H1 (cell line): ENCODE data around the gene PGAM5. TPM values are rescaled to one million over a fixed set of nuclear protein-coding genes. Genes with fewer than 3 reads are reported as not detected.

Source experiments
- CTCF ChIA-PET: fragments of 300-600 bp; sonication (Branson Sonifier 250); formaldehyde crosslinking; loops from one replicate; lab custom pipeline; 2021; ENCODE audit not compliant: partially characterized antibody; lab: Charles Lee
- POLR2A ChIA-PET: fragments of 300-600 bp; sonication (Branson Sonifier 250); formaldehyde crosslinking; loops from one replicate; lab custom pipeline; 2021; ENCODE audit warnings: inconsistent platforms; ENCODE audit not compliant: partially characterized antibody; lab: Charles Lee
- DNase-seq, 2 experiments: peaks; one replicate each; pipeline versions ENCODE4 v3.0.0 to v3.0.0-alpha.2; 2010 to 2022; ENCODE audit warnings: low spot score in 2 of 2, low read depth in 1 of 2, mixed read lengths in 1 of 2
- FAIRE-seq: peaks from 2 replicates; lab custom pipeline; 2011; peaks lifted over from hg19 to GRCh38; lab: Jason Lieb, UNC
- H2AFZ ChIP-seq: 2 replicates; pipeline ENCODE4 v1.8.1; 2012; ENCODE audit warnings: low read length, inconsistent platforms
- H2AK5ac ChIP-seq: 2 replicates; pipeline ENCODE4 v1.6.1; 2013; ENCODE audit warnings: low read depth, low read length
- H2BK120ac ChIP-seq: replicated peaks from 2 replicates; pipeline ENCODE3; 2013; ENCODE audit warnings: low read depth, low read length, inconsistent platforms
- H2BK12ac ChIP-seq: 2 replicates; pipeline ENCODE4 v1.6.1; 2013; ENCODE audit warnings: low read depth, low read length
- H2BK15ac ChIP-seq: 2 replicates; pipeline ENCODE4 v1.6.1; 2013; ENCODE audit warnings: low read length
- H2BK20ac ChIP-seq: 2 replicates; pipeline ENCODE4 v1.6.1; 2013; ENCODE audit warnings: low read length
- H2BK5ac ChIP-seq: 2 replicates; pipeline ENCODE4 v1.6.1; 2013; ENCODE audit warnings: low read depth, low read length
- H3K14ac ChIP-seq: 2 replicates; pipeline ENCODE4 v1.6.1; 2013; ENCODE audit warnings: inconsistent platforms; ENCODE audit not compliant: insufficient read length
- H3K18ac ChIP-seq: 2 replicates; pipeline ENCODE4 v1.6.1; 2013; ENCODE audit warnings: low read length; ENCODE audit errors: extremely low read depth
- H3K23ac ChIP-seq: 2 replicates; pipeline ENCODE4 v1.6.1; 2013; ENCODE audit warnings: inconsistent platforms; ENCODE audit not compliant: insufficient read length
- H3K23me2 ChIP-seq: 2 replicates; pipeline ENCODE4 v1.6.1; 2013; ENCODE audit warnings: low read depth, low read length
- H3K27ac ChIP-seq: 2 replicates; pipeline ENCODE4 v1.6.1; 2011; ENCODE audit warnings: low read depth, low read length, inconsistent platforms
- H3K27me3 ChIP-seq, 4 experiments: replicated peaks in 1 of 4; 1 replicate in 1 of 4; 2 replicates in 3 of 4; pipeline versions ENCODE4 v1.6.1 to v1.8.1; 2011 to 2013; ENCODE audit warnings: low read length in 3 of 4, mild to moderate bottlenecking in 3 of 4, inconsistent platforms in 2 of 4, mixed read lengths in 2 of 4, moderate library complexity in 1 of 4; ENCODE audit not compliant: control insufficient read depth in 3 of 4, insufficient read depth in 3 of 4; ENCODE audit errors: extremely low read depth in 1 of 4
- H3K36me3 ChIP-seq, 4 experiments: 2 replicates each; pipeline versions ENCODE4 v1.6.1 to v1.8.1; 2011 to 2013; ENCODE audit warnings: mild to moderate bottlenecking in 4 of 4, low read length in 3 of 4, moderate library complexity in 2 of 4, control low read depth in 1 of 4, inconsistent platforms in 1 of 4; ENCODE audit not compliant: insufficient read depth in 4 of 4, control insufficient read depth in 2 of 4
- H3K4ac ChIP-seq: replicated peaks from 2 replicates; pipeline ENCODE3; 2013; ENCODE audit warnings: low read length, low read depth, mixed read lengths, inconsistent platforms; ENCODE audit not compliant: insufficient read length
- H3K4me1 ChIP-seq, 4 experiments: replicated peaks in 1 of 4; 1 replicate in 1 of 4; 2 replicates in 3 of 4; pipeline versions ENCODE4 v1.6.1 to v1.8.1; 2011 to 2013; ENCODE audit warnings: low read length in 3 of 4, inconsistent platforms in 2 of 4, mixed read lengths in 1 of 4; ENCODE audit not compliant: insufficient read depth in 4 of 4, control insufficient read depth in 3 of 4
- H3K4me2 ChIP-seq, 2 experiments: 2 replicates each; pipeline versions ENCODE4 v1.6.1 to v1.8.1; 2011 to 2013; ENCODE audit warnings: low read depth in 2 of 2, low read length in 2 of 2, control low read depth in 1 of 2, inconsistent platforms in 1 of 2, mild to moderate bottlenecking in 1 of 2; ENCODE audit not compliant: insufficient read depth in 1 of 2
- H3K4me3 ChIP-seq, 4 experiments: fragments of 200-600, 300-600 bp in 1 of 4; sonication (generic), shearing (Covaris generic), sonication (Bioruptor Twin) in 1 of 4; 2 replicates each; pipeline versions ENCODE4 v1.5.1 to v1.8.1; 2011 to 2016; ENCODE audit warnings: low read length in 4 of 4, low read depth in 3 of 4, control low read depth in 2 of 4, inconsistent platforms in 2 of 4, mild to moderate bottlenecking in 2 of 4, mixed read lengths in 1 of 4, moderate library complexity in 1 of 4; ENCODE audit not compliant: insufficient read depth in 2 of 4; ENCODE audit errors: extremely low read depth in 1 of 4
- H3K56ac ChIP-seq: replicated peaks from 2 replicates; pipeline ENCODE3; 2013; ENCODE audit warnings: low read depth, mild to moderate bottlenecking, mixed read lengths, low read length, inconsistent platforms; ENCODE audit not compliant: insufficient read length
- H3K79me1 ChIP-seq: 2 replicates; pipeline ENCODE4 v1.6.1; 2013; ENCODE audit warnings: low read depth, low read length, control low read depth
- H3K79me2 ChIP-seq, 2 experiments: 2 replicates each; pipeline versions ENCODE4 v1.6.1 to v1.8.1; 2012 to 2013; ENCODE audit warnings: low read length in 2 of 2, mild to moderate bottlenecking in 2 of 2, inconsistent platforms in 1 of 2; ENCODE audit not compliant: insufficient read depth in 2 of 2, control insufficient read depth in 1 of 2
- H3K9ac ChIP-seq, 4 experiments: replicated peaks in 1 of 4; 1 replicate in 1 of 4; 2 replicates in 3 of 4; pipeline versions ENCODE4 v1.6.1 to v1.8.1; 2011 to 2013; ENCODE audit warnings: low read depth in 3 of 4, low read length in 3 of 4, control low read depth in 2 of 4, mild to moderate bottlenecking in 2 of 4, moderate library complexity in 2 of 4, inconsistent platforms in 1 of 4; ENCODE audit errors: extremely low read depth in 1 of 4
- H3K9me3 ChIP-seq, 2 experiments: 2 replicates each; pipeline versions ENCODE4 v1.6.1 to v1.8.1; 2012 to 2013; ENCODE audit warnings: mild to moderate bottlenecking in 2 of 2, moderate library complexity in 2 of 2, control low read depth in 1 of 2, inconsistent platforms in 1 of 2, low read depth in 1 of 2, low read length in 1 of 2, mixed read lengths in 1 of 2; ENCODE audit not compliant: insufficient read depth in 2 of 2
- H4K20me1 ChIP-seq, 2 experiments: replicated peaks in 1 of 2; 2 replicates each; pipeline versions ENCODE3 to v1.8.1; 2011 to 2013; ENCODE audit warnings: inconsistent platforms in 2 of 2, low read length in 2 of 2, mild to moderate bottlenecking in 1 of 2; ENCODE audit not compliant: insufficient read depth in 2 of 2, control insufficient read depth in 1 of 2
- H4K5ac ChIP-seq: 2 replicates; pipeline ENCODE4 v1.6.1; 2013; ENCODE audit warnings: low read length, low read depth, mixed read lengths, inconsistent platforms; ENCODE audit not compliant: insufficient read length
- H4K8ac ChIP-seq: 2 replicates; pipeline ENCODE4 v1.8.0; 2013; ENCODE audit warnings: mild to moderate bottlenecking, moderate library complexity, low read length, inconsistent platforms; ENCODE audit not compliant: insufficient read depth; ENCODE audit errors: extremely low read depth
- H4K91ac ChIP-seq: replicated peaks from 2 replicates; pipeline ENCODE3; 2013; ENCODE audit warnings: low read length, mixed read lengths, inconsistent platforms; ENCODE audit not compliant: insufficient read length
- FOSL1 ChIP-seq: IDR thresholded peaks from 2 replicates; pipeline ENCODE4 v1.6.1; 2011; ENCODE audit warnings: mild to moderate bottlenecking, low read depth, low read length, moderate library complexity; ENCODE audit not compliant: insufficient read depth
- KDM4A ChIP-seq: IDR thresholded peaks from one replicate; pipeline ENCODE4 v1.7.1; 2012; ENCODE audit warnings: low read depth, mild to moderate bottlenecking, moderate library complexity, low read length, inconsistent platforms; ENCODE audit not compliant: severe bottlenecking
- KDM5A ChIP-seq: fragments of 200-600 bp; IDR thresholded peaks from 2 replicates; pipeline ENCODE4 v1.7.1; 2012; ENCODE audit warnings: mild to moderate bottlenecking, low read length, inconsistent platforms, mixed read lengths
- POLR2AphosphoS5 ChIP-seq: IDR thresholded peaks from 2 replicates; pipeline ENCODE4 v1.6.1; 2011; ENCODE audit warnings: low read depth, low read length
- POU5F1 ChIP-seq: IDR thresholded peaks from 2 replicates; pipeline ENCODE4 v1.6.1; 2011; ENCODE audit warnings: low read depth, mild to moderate bottlenecking, low read length, moderate library complexity
- RNF2 ChIP-seq: fragments of 200-900, 300-1000 bp; sonication (generic); IDR thresholded peaks from 2 replicates; pipeline ENCODE4 v1.7.1; 2016; ENCODE audit warnings: borderline replicate concordance, low read depth, mild to moderate bottlenecking, antibody characterized with exemption, low read length; ENCODE audit not compliant: poor library complexity, severe bottlenecking; ENCODE audit errors: missing control alignments
- YY1 ChIP-seq: IDR thresholded peaks from 2 replicates; pipeline ENCODE4 v1.6.1; 2011; ENCODE audit warnings: low read depth, mild to moderate bottlenecking, low read length
- WGBS, 2 experiments: shearing (Covaris generic) in 1 of 2; methylation state at CpG; one replicate each; pipeline versions ENCODE4 v1.1.6 to v1.1.7; 2013 to 2015; ENCODE audit warnings: low lambda C conversion rate in 2 of 2, mixed read lengths in 2 of 2, inconsistent platforms in 1 of 2, low coverage in 1 of 2, missing lambda C conversion rate in 1 of 2; ENCODE audit not compliant: insufficient replicate concordance in 2 of 2, insufficient coverage in 1 of 2, insufficient read length in 1 of 2; ENCODE audit errors: extremely low coverage in 1 of 2, missing lambda C conversion rate in 1 of 2; 5-methylcytosine and 5-hydroxymethylcytosine counted together
- polyA plus RNA-seq, 7 experiments: library from polyadenylated mRNA; depleted of rRNA in 3 of 7; stranded (reverse) in 5 of 7; unstranded in 2 of 7; fragments of >200 nt in 5 of 7; fragments of 200-250 nt in 2 of 7; gene quantifications; 1 replicate in 5 of 7; 2 replicates in 1 of 7; 4 replicates in 1 of 7; pipeline versions ENCODE4 v1.2.1 to v1.2.3, GENCODE V29; 2011 to 2013; ENCODE audit warnings: missing spikeins in 2 of 7, mixed read lengths in 2 of 7
- total RNA-seq: library from RNA; stranded (reverse); fragmentation: NEBNext Ultra II Directional; extraction: Animal tissue kit (Norgen Biotek cat#: 25700); gene quantifications from 2 replicates; pipeline ENCODE4 v1.2.1, GENCODE V29; 2021

PGAM5 gene
- total and polyA plus RNA-seq, 2 of the 8 experiments (the other 6 are each of a cell fraction or from before 2014, with no cell fraction given): 66.4 to 84.0 TPM

- Histone ChIP-seq H3K4ac (no peak overlapping the region), H2AFZ (no peak overlapping the region), H3K4me3 (no peak overlapping the region), H4K5ac (no peak overlapping the region), H3K36me3 (peaks cover 46 to 88% (median 73%) of the 10 kb centered on the region in 4 experiments; a peak in 7 of 8 replicates), H3K18ac (no peak overlapping the region), H3K4me1 (no peaks in the 10 kb centered on the region), H2BK15ac (no peak overlapping the region), H3K23me2 (no peaks in the 10 kb centered on the region; the same call in 1 of the 2 replicates), H4K91ac (no peak overlapping the region), H3K27me3 (no peaks in the 10 kb centered on the region), H2BK20ac (no peak overlapping the region), H3K14ac (no peak overlapping the region), H3K9me3 (no peaks in the 10 kb centered on the region), H2BK120ac (no peak overlapping the region), H3K9ac (no peak overlapping the region), H4K8ac (no peak overlapping the region), H3K27ac (no peak overlapping the region), H3K23ac (no peak overlapping the region), H3K4me2 (no peak overlapping the region), H4K20me1 (peaks cover 4 to 21% of the 10 kb centered on the region in 2 experiments), H3K56ac (no peak overlapping the region), H2BK5ac (peak overlapping the region; percentile 52; the same call in 1 of the 2 replicates), H2AK5ac (no peak overlapping the region), H3K79me1 (no peaks in the 10 kb centered on the region), H3K79me2 (no peaks in the 10 kb centered on the region), H2BK12ac (no peak overlapping the region)
- DNase-seq: no peak
- TF ChIP-seq KDM4A (no peak), RNF2 (no peak), KDM5A (no peak), FOSL1 (no peak), POLR2AphosphoS5 (no peak), YY1 (no peak), POU5F1 (no peak)
- FAIRE-seq: no peak
- WGBS, 2 experiments: 94% methylated on average over 17 of the region's 17 CpGs; no CpG with 5 or more reads in 1 of the 2 experiments
- ChIA-PET CTCF (interaction anchor here (0.7 to 0.9 kb wide), 2 partner anchors 68 to 96 kb away, joined by 3 read pairs; no protein-coding TSS in a partner anchor), POLR2A (interaction anchor here (0.6 kb wide), 1 partner anchor 69 kb away, joined by 3 read pairs; no protein-coding TSS in a partner anchor)
Observed at GRCh38 chr12:132669166-132669879, 41.3 kb upstream of the PGAM5 start.
